Activated B cell treated with CpG ODN at 0.5 μM for 24 hours (primary cell): Measurements from ENCODE around the gene EXOC1. TPM values are rescaled to one million over a fixed set of nuclear protein-coding genes. Genes with fewer than 3 reads are reported as not detected.

Experiments used
- ATAC-seq: fragments of 200-7000 bp; cut with Tn5 transposase; one replicate; pipeline ENCODE4 v1.10.0; 2021; ENCODE audit warnings: low read depth, mild to moderate bottlenecking, moderate library complexity
- CTCF ChIA-PET: fragments of 350-600 bp; sonication (Branson Sonifier 250); formaldehyde crosslinking; loops from one replicate; lab custom pipeline; 2021; ENCODE audit warnings: antibody characterized with exemption; lab: Charles Lee
- POLR2A ChIA-PET: fragments of 350-600 bp; sonication (Branson Sonifier 250); formaldehyde crosslinking; loops from one replicate; lab custom pipeline; 2021; ENCODE audit warnings: antibody characterized with exemption; lab: Charles Lee
- DNase-seq: peaks from one replicate; pipeline ENCODE4 v3.0.0; 2022
- H3K27ac Mint-ChIP-seq: one replicate; pipeline ENCODE4 v1.8.0; 2020; ENCODE audit warnings: mixed read lengths
- H3K27me3 Mint-ChIP-seq: one replicate; pipeline ENCODE4 v1.8.0; 2021; ENCODE audit warnings: mixed read lengths
- H3K36me3 Mint-ChIP-seq: one replicate; pipeline ENCODE4 v1.8.0; 2021; ENCODE audit warnings: low read depth, mixed read lengths
- H3K4me1 Mint-ChIP-seq: one replicate; pipeline ENCODE4 v1.8.0; 2021; ENCODE audit warnings: mixed read lengths
- H3K4me3 Mint-ChIP-seq: one replicate; pipeline ENCODE4 v1.8.0; 2020; ENCODE audit warnings: mild to moderate bottlenecking, mixed read lengths
- H3K9me3 Mint-ChIP-seq: one replicate; pipeline ENCODE4 v1.8.0; 2020; ENCODE audit warnings: mixed read lengths
- CTCF ChIP-seq: fragments of 200-600 bp; IDR thresholded peaks from one replicate; pipeline ENCODE4 v1.8.0; 2022; ENCODE audit warnings: antibody characterized with exemption, mild to moderate bottlenecking
- intact Hi-C: fragments of 100-400 bp; cut with micrococcal nuclease; formaldehyde crosslinking; loops from one replicate; pipeline ENCODE4 v1.15.1; 2024
- total RNA-seq: library from RNA; stranded (reverse); gene quantifications from 2 replicates; pipeline ENCODE4 v1.2.3, GENCODE V29; 2022

EXOC1 gene
- total RNA-seq, 1 donor from 2014 or later, result 34.8 TPM

- peak within 1 kb of the TSS; percentile 99 for H3K27ac Mint-ChIP-seq
- ATAC-seq, result peak; percentile 79
- POLR2A ChIA-PET, result interaction anchor here (0.6 to 3.2 kb wide), 23 partner anchors 8 to 1029 kb away, joined by 3 to 31 read pairs (median 5); partner anchors contain the start of genes AASDH, EXOC1, NOA1 and PAICS
Measured at GRCh38 chr4:55948726-55949481, 95.5 kb downstream of the EXOC1 start, which contains the start of gene CEP135. TSS of gene CEP135 (plus strand) at chr4:55948945. CDS start at chr4:55952131, 3,186 bp downstream.

GRCh38 chr4:55949482-55949802 lies 96.0 kb downstream of the EXOC1 start:
- Mint-ChIP-seq H3K4me1 (peaks cover 58% of the 10 kb centered on the region), H3K4me3 (peak overlapping the region; percentile 94), H3K36me3 (peaks cover 43% of the 10 kb centered on the region), H3K27me3 (no peaks in the 10 kb centered on the region), H3K9me3 (peaks cover 2% of the 10 kb centered on the region), H3K27ac (peak overlapping the region; percentile 90)
- ATAC-seq (no peak), DNase-seq (no peak)
- ChIA-PET CTCF (interaction anchor here (0.7 to 3.1 kb wide), 10 partner anchors 8 to 887 kb away, joined by 3 to 24 read pairs (median 6); partner anchors contain the start of genes AASDH and SRD5A3), POLR2A (interaction anchor here (0.6 to 3.2 kb wide), 15 partner anchors 11 to 553 kb away, joined by 3 to 31 read pairs (median 5); partner anchors contain the start of genes EXOC1, PAICS and PPAT)
- intact Hi-C loops, result loop anchor here (2.0 to 5.0 kb wide), 6 partner anchors 43 to 1887 kb away; partner anchors contain the start of gene CHIC2
- TF ChIP-seq CTCF, result no peak

More at GRCh38 chr4:55948726-55949481, 95.5 kb downstream of the EXOC1 start, which contains the start of gene CEP135:
- Mint-ChIP-seq H3K4me1 (peaks cover 58% of the 10 kb centered on the region), H3K36me3 (peaks cover 40% of the 10 kb centered on the region), H3K27me3 (no peaks in the 10 kb centered on the region), H3K9me3 (peaks cover 5% of the 10 kb centered on the region), H3K4me3 (peak within 1 kb of the TSS; percentile 94)
- peak; percentile 63 for TF ChIP-seq CTCF
- peak; percentile 94 for DNase-seq
- CTCF ChIA-PET, result interaction anchor here (0.7 to 3.1 kb wide), 15 partner anchors 8 to 1030 kb away, joined by 3 to 24 read pairs (median 6); partner anchors contain the start of genes AASDH, PAICS, POLR2B and PPAT
- intact Hi-C loops, result loop anchor here (1.0 to 5.0 kb wide), 19 partner anchors 30 to 1887 kb away; partner anchors contain the start of genes AASDH, CHIC2, CLOCK and EXOC1

GRCh38 chr4:55951191-55951922 lies 97.9 kb downstream of the EXOC1 start:
- ChIA-PET CTCF (no interaction called here), POLR2A (no interaction called here)
- H3K27ac Mint-ChIP-seq, result no peak overlapping the region
- H3K36me3 Mint-ChIP-seq, result peaks cover 51% of the 10 kb centered on the region
- ATAC-seq (no peak), DNase-seq (no peak)
- intact Hi-C loops, result loop anchor here (2.0 kb wide), 1 partner anchor 13 kb away; no protein-coding TSS in a partner anchor
- peaks cover 39% of the 10 kb centered on the region for H3K4me1 Mint-ChIP-seq
- H3K27me3 Mint-ChIP-seq, result no peaks in the 10 kb centered on the region
- TF ChIP-seq CTCF, result no peak
- no peaks in the 10 kb centered on the region for H3K9me3 Mint-ChIP-seq
- no peak overlapping the region for H3K4me3 Mint-ChIP-seq

Other genes starting within 250 kb of the EXOC1 start
- gene NMU, start 217.3 kb upstream of the EXOC1 start, total RNA-seq, result not detected in 2 replicates
- gene EXOC1L, start 33.9 kb upstream of the EXOC1 start, total RNA-seq, result not detected in 2 replicates
- 24.7 and 30.2 TPM in 2 replicates for gene CEP135, start 95.3 kb downstream of the EXOC1 start, total RNA-seq